H9 (cell line): Measurements from ENCODE around the gene NUP133. TPM values are rescaled to one million over a fixed set of nuclear protein-coding genes. Genes with fewer than 3 reads are reported as not detected.
A peak's percentile ranks its signal among the peaks of the same experiment; 100 is the strongest.

Experiments
- DNase-seq: peaks from one replicate; pipeline ENCODE4 v3.0.0-alpha.2; 2017
- H2AFZ ChIP-seq: one replicate; pipeline ENCODE4 v1.6.1; 2013; ENCODE audit warnings: mild to moderate bottlenecking, low read length, control low read depth, moderate library complexity
- H2AK5ac ChIP-seq: 2 replicates; pipeline ENCODE4 v1.6.1; 2013; ENCODE audit warnings: low read length, control low read depth, mixed read lengths; ENCODE audit not compliant: insufficient read length
- H2BK120ac ChIP-seq: one replicate; pipeline ENCODE4 v1.6.1; 2013; ENCODE audit warnings: low read depth, mild to moderate bottlenecking, low read length, control low read depth, inconsistent platforms; ENCODE audit not compliant: poor library complexity, severe bottlenecking
- H2BK12ac ChIP-seq: 2 replicates; pipeline ENCODE4 v1.6.1; 2013; ENCODE audit warnings: low read length, control low read depth, mixed read lengths, low read depth; ENCODE audit not compliant: insufficient read length
- H2BK15ac ChIP-seq: 2 replicates; pipeline ENCODE4 v1.6.1; 2013; ENCODE audit warnings: low read depth, low read length, control low read depth
- H2BK20ac ChIP-seq: one replicate; pipeline ENCODE4 v1.6.1; 2013; ENCODE audit warnings: low read depth, mild to moderate bottlenecking, low read length, control low read depth, inconsistent platforms; ENCODE audit not compliant: poor library complexity, severe bottlenecking
- H2BK5ac ChIP-seq: 2 replicates; pipeline ENCODE4 v1.6.1; 2013; ENCODE audit warnings: low read length, control low read depth, mixed read lengths; ENCODE audit not compliant: insufficient read length
- H3K14ac ChIP-seq: 2 replicates; pipeline ENCODE4 v1.6.1; 2013; ENCODE audit warnings: low read length, control low read depth; ENCODE audit not compliant: insufficient read depth
- H3K18ac ChIP-seq: 2 replicates; pipeline ENCODE4 v1.6.1; 2013; ENCODE audit warnings: low read depth, mild to moderate bottlenecking, mixed read lengths, low read length, control low read depth; ENCODE audit not compliant: insufficient read length
- H3K23ac ChIP-seq: 2 replicates; pipeline ENCODE4 v1.6.1; 2013; ENCODE audit warnings: low read length, control low read depth, mixed read lengths, low read depth; ENCODE audit not compliant: insufficient read length
- H3K23me2 ChIP-seq: 2 replicates; pipeline ENCODE4 v1.6.1; 2013; ENCODE audit warnings: low read depth, mild to moderate bottlenecking, mixed read lengths, low read length, control low read depth; ENCODE audit not compliant: insufficient read length, poor library complexity, severe bottlenecking
- H3K27ac ChIP-seq: 2 replicates; pipeline ENCODE4 v1.5.1; 2013; ENCODE audit warnings: low read length, control low read depth, mixed read lengths, low read depth; ENCODE audit not compliant: insufficient read length
- H3K27me3 ChIP-seq: 2 replicates; pipeline ENCODE4 v1.6.1; 2013; ENCODE audit warnings: low read length, control low read depth, inconsistent platforms; ENCODE audit not compliant: insufficient read depth
- H3K4ac ChIP-seq: 2 replicates; pipeline ENCODE4 v1.6.1; 2013; ENCODE audit warnings: low read depth, mild to moderate bottlenecking, control low read depth, inconsistent platforms, low read length, moderate library complexity
- H3K4me1 ChIP-seq: 2 replicates; pipeline ENCODE4 v1.6.1; 2013; ENCODE audit warnings: low read length, control low read depth, inconsistent platforms; ENCODE audit not compliant: insufficient read depth
- H3K4me2 ChIP-seq: 2 replicates; pipeline ENCODE4 v1.6.1; 2013; ENCODE audit warnings: low read length, control low read depth, mixed read lengths; ENCODE audit not compliant: insufficient read length, insufficient read depth
- H3K56ac ChIP-seq: 2 replicates; pipeline ENCODE4 v1.6.1; 2013; ENCODE audit warnings: low read depth, mild to moderate bottlenecking, mixed read lengths, low read length, control low read depth; ENCODE audit not compliant: insufficient read length
- H3K79me1 ChIP-seq: 2 replicates; pipeline ENCODE4 v1.6.1; 2013; ENCODE audit warnings: low read depth, mild to moderate bottlenecking, moderate library complexity, low read length, control low read depth, inconsistent platforms; ENCODE audit not compliant: insufficient read depth, poor library complexity, severe bottlenecking
- H3K79me2 ChIP-seq: 2 replicates; pipeline ENCODE4 v1.6.1; 2013; ENCODE audit warnings: low read length, control low read depth, inconsistent platforms; ENCODE audit not compliant: insufficient read depth
- H3K9ac ChIP-seq: 2 replicates; pipeline ENCODE4 v1.6.1; 2013; ENCODE audit warnings: low read length, control low read depth, mixed read lengths; ENCODE audit not compliant: insufficient read length; ENCODE audit errors: extremely low read depth
- H3K9me3 ChIP-seq: one replicate; pipeline ENCODE4 v1.6.1; 2013; ENCODE audit warnings: low read depth, low read length, inconsistent platforms; ENCODE audit not compliant: control insufficient read depth
- H3T11ph ChIP-seq: one replicate; pipeline ENCODE4 v1.6.1; 2013; ENCODE audit warnings: mild to moderate bottlenecking, low read length, control low read depth, inconsistent platforms
- H4K20me1 ChIP-seq: one replicate; pipeline ENCODE4 v1.6.1; 2013; ENCODE audit not compliant: control insufficient read depth, insufficient read length, insufficient read depth
- H4K5ac ChIP-seq: 2 replicates; pipeline ENCODE4 v1.6.1; 2013; ENCODE audit warnings: low read depth, mild to moderate bottlenecking, mixed read lengths, low read length, control low read depth; ENCODE audit not compliant: insufficient read length
- H4K8ac ChIP-seq: replicated peaks from 2 replicates; pipeline ENCODE4 v1.6.1; 2013; ENCODE audit warnings: low read length, control low read depth, mixed read lengths, low read depth; ENCODE audit not compliant: insufficient read length
- H4K91ac ChIP-seq: 2 replicates; pipeline ENCODE4 v1.6.1; 2013; ENCODE audit warnings: low read depth, mild to moderate bottlenecking, moderate library complexity, mixed read lengths, low read length, control low read depth; ENCODE audit not compliant: insufficient read length
- H3K27ac Mint-ChIP-seq, 3 experiments: 2 replicates in 2 of 3; 3 replicates in 1 of 3; pipeline ENCODE4 v1.8.0; 2020 to 2021; ENCODE audit warnings: mixed read lengths in 3 of 3, mild to moderate bottlenecking in 1 of 3, moderate library complexity in 1 of 3
- H3K27me3 Mint-ChIP-seq: 2 replicates; pipeline ENCODE4 v1.8.0; 2021; ENCODE audit warnings: low read depth, mild to moderate bottlenecking, moderate library complexity, mixed read lengths
- H3K36me3 Mint-ChIP-seq, 3 experiments: 2 replicates in 2 of 3; 3 replicates in 1 of 3; pipeline ENCODE4 v1.8.0; 2020 to 2021; ENCODE audit warnings: low read depth in 3 of 3, mixed read lengths in 3 of 3; ENCODE audit not compliant: insufficient read depth in 1 of 3
- H3K4me1 Mint-ChIP-seq, 2 experiments: 2 replicates each; pipeline ENCODE4 v1.8.0; 2020; ENCODE audit warnings: mixed read lengths in 2 of 2
- H3K4me3 Mint-ChIP-seq, 2 experiments: 2 replicates in 1 of 2; 3 replicates in 1 of 2; pipeline ENCODE4 v1.8.0; 2020 to 2021; ENCODE audit warnings: mild to moderate bottlenecking in 2 of 2, mixed read lengths in 2 of 2, moderate library complexity in 1 of 2
- H3K9me3 Mint-ChIP-seq, 2 experiments: 2 replicates in 1 of 2; 3 replicates in 1 of 2; pipeline ENCODE4 v1.8.0; 2020; ENCODE audit warnings: mild to moderate bottlenecking in 2 of 2, mixed read lengths in 2 of 2, moderate library complexity in 1 of 2
- CTCF ChIP-seq: fragments of 200-600 bp; sonication (generic); conservative IDR thresholded peaks from 3 replicates; pipeline ENCODE4 v1.8.0; 2021; ENCODE audit warnings: antibody characterized with exemption, mild to moderate bottlenecking
- WGBS: extraction: QIAGEN DNeasy Blood & Tissue Kit; methylation state at CpG from one replicate; pipeline ENCODE4 v1.1.7; 2013; ENCODE audit warnings: missing lambda C conversion rate, low lambda C conversion rate, mixed read lengths; ENCODE audit not compliant: insufficient read length; ENCODE audit errors: extremely low coverage; 5-methylcytosine and 5-hydroxymethylcytosine counted together
- total RNA-seq: library from RNA; stranded (reverse); gene quantifications from 2 replicates; pipeline ENCODE4 v1.2.1, GENCODE V29; 2021

NUP133 gene
- total RNA-seq, 1 experiment from 2014 or later = 71.3 TPM

DNA sequence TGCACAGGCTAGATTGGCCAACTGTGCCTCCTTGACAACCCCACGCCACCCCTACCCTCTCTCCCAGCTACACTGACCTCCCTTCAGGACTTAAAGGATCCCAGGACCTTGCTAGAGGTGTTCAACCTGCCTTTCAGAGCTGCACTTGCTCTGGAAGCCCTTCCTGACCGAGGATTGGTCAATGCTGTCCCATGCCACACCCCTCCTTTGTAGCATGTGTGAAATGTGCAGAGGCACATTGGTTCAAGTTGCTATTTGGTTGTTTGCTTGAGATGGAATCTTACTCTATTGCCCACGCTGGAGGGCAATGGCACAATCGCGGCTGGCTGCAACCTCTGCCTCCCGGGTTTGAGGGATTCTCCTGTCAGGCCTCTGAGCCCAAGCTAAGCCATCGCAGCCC lies 96.1 kb downstream of the NUP133 start:
- Histone ChIP-seq H3K9me3 (no peaks in the 10 kb centered on the region), H4K8ac (no peak overlapping the region), H2AK5ac (no peak overlapping the region), H3T11ph (no peak overlapping the region), H4K5ac (no peak overlapping the region), H3K9ac (no peak overlapping the region), H3K4me2 (no peak overlapping the region), H3K14ac (no peak overlapping the region), H3K27me3 (peaks cover 5% of the 10 kb centered on the region; the same call in 1 of the 2 replicates), H4K20me1 (no peaks in the 10 kb centered on the region), H2BK5ac (no peak overlapping the region), H3K79me1 (no peaks in the 10 kb centered on the region), H3K23ac (no peak overlapping the region), H2BK15ac (no peak overlapping the region), H3K4me1 (peaks cover 16% of the 10 kb centered on the region; the same call in 1 of the 2 replicates), H3K4ac (no peak overlapping the region), H3K79me2 (no peaks in the 10 kb centered on the region), H4K91ac (no peak overlapping the region), H3K23me2 (peaks cover 9% of the 10 kb centered on the region), H3K18ac (no peak overlapping the region), H3K27ac (no peak overlapping the region), H2AFZ (no peak overlapping the region), H2BK120ac (no peak overlapping the region), H2BK20ac (no peak overlapping the region), H2BK12ac (no peak overlapping the region), H3K56ac (no peak overlapping the region)
- WGBS = no CpG with 5 or more reads among the region's 7 CpGs
- Mint-ChIP-seq H3K36me3 (peaks cover 0 to 1% (median 0%) of the 10 kb centered on the region in 3 experiments; a peak in 2 of 7 replicates), H3K4me1 (peaks cover 25 to 48% of the 10 kb centered on the region in 2 experiments), H3K27me3 (peaks cover 56% of the 10 kb centered on the region), H3K27ac (no peak overlapping the region; a peak in 1 of 7 replicates), H3K9me3 (no peaks in the 10 kb centered on the region; a peak in 1 of 5 replicates), H3K4me3 (peak overlapping the region in 1 of 2 experiments; percentile 11; a peak in 1 of 5 replicates)
- DNase-seq = peak; percentile 56
- TF ChIP-seq CTCF = no peak
